ENCODE measurements around the gene MEG3. TPM values are rescaled to one million over a fixed set of nuclear protein-coding genes. Genes with fewer than 3 reads are reported as not detected.

Gene MEG3
- total and polyA plus RNA-seq, 2 of the 8 experiments (the other 6 are each of a cell fraction or from before 2014, with no cell fraction given), result 0.17 to 1.1 TPM

DNA sequence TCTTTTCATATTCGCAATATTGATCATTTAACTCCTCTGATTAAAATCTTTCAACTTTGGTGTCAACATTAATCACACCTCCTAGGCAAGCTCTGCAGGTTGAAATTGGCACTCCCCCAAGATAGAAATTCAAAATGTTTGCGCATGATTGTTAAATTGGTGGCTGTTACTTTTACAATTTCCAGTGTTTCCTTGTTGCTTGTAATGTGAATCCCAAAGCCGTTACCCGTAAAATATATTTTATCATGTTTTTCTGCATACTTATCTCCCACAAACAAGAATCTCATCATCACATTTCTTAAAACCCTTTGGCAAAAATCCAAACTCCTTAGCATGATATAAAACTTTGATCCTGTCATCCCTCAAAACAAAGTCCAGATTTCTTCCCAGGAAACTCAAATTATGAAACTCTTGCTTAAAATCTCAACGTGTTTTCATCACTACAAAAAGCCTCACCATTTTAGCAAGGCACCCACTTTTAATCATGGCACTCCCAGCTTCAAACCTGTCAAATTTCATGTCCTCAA lies 62.9 kb downstream of the MEG3 start (continued):
- TF ChIP-seq, protein P1, sequence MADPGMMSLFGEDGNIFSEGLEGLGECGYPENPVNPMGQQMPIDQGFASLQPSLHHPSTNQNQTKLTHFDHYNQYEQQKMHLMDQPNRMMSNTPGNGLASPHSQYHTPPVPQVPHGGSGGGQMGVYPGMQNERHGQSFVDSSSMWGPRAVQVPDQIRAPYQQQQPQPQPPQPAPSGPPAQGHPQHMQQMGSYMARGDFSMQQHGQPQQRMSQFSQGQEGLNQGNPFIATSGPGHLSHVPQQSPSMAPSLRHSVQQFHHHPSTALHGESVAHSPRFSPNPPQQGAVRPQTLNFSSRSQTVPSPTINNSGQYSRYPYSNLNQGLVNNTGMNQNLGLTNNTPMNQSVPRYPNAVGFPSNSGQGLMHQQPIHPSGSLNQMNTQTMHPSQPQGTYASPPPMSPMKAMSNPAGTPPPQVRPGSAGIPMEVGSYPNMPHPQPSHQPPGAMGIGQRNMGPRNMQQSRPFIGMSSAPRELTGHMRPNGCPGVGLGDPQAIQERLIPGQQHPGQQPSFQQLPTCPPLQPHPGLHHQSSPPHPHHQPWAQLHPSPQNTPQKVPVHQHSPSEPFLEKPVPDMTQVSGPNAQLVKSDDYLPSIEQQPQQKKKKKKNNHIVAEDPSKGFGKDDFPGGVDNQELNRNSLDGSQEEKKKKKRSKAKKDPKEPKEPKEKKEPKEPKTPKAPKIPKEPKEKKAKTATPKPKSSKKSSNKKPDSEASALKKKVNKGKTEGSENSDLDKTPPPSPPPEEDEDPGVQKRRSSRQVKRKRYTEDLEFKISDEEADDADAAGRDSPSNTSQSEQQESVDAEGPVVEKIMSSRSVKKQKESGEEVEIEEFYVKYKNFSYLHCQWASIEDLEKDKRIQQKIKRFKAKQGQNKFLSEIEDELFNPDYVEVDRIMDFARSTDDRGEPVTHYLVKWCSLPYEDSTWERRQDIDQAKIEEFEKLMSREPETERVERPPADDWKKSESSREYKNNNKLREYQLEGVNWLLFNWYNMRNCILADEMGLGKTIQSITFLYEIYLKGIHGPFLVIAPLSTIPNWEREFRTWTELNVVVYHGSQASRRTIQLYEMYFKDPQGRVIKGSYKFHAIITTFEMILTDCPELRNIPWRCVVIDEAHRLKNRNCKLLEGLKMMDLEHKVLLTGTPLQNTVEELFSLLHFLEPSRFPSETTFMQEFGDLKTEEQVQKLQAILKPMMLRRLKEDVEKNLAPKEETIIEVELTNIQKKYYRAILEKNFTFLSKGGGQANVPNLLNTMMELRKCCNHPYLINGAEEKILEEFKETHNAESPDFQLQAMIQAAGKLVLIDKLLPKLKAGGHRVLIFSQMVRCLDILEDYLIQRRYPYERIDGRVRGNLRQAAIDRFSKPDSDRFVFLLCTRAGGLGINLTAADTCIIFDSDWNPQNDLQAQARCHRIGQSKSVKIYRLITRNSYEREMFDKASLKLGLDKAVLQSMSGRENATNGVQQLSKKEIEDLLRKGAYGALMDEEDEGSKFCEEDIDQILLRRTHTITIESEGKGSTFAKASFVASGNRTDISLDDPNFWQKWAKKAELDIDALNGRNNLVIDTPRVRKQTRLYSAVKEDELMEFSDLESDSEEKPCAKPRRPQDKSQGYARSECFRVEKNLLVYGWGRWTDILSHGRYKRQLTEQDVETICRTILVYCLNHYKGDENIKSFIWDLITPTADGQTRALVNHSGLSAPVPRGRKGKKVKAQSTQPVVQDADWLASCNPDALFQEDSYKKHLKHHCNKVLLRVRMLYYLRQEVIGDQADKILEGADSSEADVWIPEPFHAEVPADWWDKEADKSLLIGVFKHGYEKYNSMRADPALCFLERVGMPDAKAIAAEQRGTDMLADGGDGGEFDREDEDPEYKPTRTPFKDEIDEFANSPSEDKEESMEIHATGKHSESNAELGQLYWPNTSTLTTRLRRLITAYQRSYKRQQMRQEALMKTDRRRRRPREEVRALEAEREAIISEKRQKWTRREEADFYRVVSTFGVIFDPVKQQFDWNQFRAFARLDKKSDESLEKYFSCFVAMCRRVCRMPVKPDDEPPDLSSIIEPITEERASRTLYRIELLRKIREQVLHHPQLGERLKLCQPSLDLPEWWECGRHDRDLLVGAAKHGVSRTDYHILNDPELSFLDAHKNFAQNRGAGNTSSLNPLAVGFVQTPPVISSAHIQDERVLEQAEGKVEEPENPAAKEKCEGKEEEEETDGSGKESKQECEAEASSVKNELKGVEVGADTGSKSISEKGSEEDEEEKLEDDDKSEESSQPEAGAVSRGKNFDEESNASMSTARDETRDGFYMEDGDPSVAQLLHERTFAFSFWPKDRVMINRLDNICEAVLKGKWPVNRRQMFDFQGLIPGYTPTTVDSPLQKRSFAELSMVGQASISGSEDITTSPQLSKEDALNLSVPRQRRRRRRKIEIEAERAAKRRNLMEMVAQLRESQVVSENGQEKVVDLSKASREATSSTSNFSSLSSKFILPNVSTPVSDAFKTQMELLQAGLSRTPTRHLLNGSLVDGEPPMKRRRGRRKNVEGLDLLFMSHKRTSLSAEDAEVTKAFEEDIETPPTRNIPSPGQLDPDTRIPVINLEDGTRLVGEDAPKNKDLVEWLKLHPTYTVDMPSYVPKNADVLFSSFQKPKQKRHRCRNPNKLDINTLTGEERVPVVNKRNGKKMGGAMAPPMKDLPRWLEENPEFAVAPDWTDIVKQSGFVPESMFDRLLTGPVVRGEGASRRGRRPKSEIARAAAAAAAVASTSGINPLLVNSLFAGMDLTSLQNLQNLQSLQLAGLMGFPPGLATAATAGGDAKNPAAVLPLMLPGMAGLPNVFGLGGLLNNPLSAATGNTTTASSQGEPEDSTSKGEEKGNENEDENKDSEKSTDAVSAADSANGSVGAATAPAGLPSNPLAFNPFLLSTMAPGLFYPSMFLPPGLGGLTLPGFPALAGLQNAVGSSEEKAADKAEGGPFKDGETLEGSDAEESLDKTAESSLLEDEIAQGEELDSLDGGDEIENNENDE (IDR thresholded peaks at IDR 0.05; ENCODE audit: insufficient replicate concordance, low read length), result no peak
- no peak for TF ChIP-seq BRCA1 (IDR thresholded peaks at IDR 0.05; ENCODE audit: low read depth, low read length)
- TF ChIP-seq TAF7 (optimal IDR thresholded peaks at IDR 0.05; ENCODE audit: borderline replicate concordance, low read depth, low read length), result no peak
- TF ChIP-seq, protein P2, sequence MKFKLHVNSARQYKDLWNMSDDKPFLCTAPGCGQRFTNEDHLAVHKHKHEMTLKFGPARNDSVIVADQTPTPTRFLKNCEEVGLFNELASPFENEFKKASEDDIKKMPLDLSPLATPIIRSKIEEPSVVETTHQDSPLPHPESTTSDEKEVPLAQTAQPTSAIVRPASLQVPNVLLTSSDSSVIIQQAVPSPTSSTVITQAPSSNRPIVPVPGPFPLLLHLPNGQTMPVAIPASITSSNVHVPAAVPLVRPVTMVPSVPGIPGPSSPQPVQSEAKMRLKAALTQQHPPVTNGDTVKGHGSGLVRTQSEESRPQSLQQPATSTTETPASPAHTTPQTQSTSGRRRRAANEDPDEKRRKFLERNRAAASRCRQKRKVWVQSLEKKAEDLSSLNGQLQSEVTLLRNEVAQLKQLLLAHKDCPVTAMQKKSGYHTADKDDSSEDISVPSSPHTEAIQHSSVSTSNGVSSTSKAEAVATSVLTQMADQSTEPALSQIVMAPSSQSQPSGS (IDR thresholded peaks at IDR 0.05; ENCODE audit: low read length), result no peak
- no peak for TF ChIP-seq CBX5 (IDR thresholded peaks at IDR 0.05; ENCODE audit: low read depth, low read length)
- TF ChIP-seq JUND (IDR thresholded peaks at IDR 0.05; ENCODE audit: low read length), result no peak
- TF ChIP-seq, protein P3, sequence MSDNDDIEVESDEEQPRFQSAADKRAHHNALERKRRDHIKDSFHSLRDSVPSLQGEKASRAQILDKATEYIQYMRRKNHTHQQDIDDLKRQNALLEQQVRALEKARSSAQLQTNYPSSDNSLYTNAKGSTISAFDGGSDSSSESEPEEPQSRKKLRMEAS (IDR thresholded peaks at IDR 0.05), result no peak
- no peak for TF ChIP-seq EZH2 (IDR thresholded peaks at IDR 0.05; ENCODE audit: low read depth, low read length, severe bottlenecking)
- TF ChIP-seq RXRA (IDR thresholded peaks at IDR 0.05; ENCODE audit: insufficient read depth, low read depth, low read length), result no peak

Measured in H1 (cell line).